ENCODE data around the gene SFTPD. TPM values are rescaled to one million over a fixed set of nuclear protein-coding genes. Genes with fewer than 3 reads are reported as not detected.

The SFTPD gene
- total and polyA plus RNA-seq, 2 of the 13 experiments (the other 11 are each of a cell fraction or from before 2014, with no cell fraction given) = not detected

DNA sequence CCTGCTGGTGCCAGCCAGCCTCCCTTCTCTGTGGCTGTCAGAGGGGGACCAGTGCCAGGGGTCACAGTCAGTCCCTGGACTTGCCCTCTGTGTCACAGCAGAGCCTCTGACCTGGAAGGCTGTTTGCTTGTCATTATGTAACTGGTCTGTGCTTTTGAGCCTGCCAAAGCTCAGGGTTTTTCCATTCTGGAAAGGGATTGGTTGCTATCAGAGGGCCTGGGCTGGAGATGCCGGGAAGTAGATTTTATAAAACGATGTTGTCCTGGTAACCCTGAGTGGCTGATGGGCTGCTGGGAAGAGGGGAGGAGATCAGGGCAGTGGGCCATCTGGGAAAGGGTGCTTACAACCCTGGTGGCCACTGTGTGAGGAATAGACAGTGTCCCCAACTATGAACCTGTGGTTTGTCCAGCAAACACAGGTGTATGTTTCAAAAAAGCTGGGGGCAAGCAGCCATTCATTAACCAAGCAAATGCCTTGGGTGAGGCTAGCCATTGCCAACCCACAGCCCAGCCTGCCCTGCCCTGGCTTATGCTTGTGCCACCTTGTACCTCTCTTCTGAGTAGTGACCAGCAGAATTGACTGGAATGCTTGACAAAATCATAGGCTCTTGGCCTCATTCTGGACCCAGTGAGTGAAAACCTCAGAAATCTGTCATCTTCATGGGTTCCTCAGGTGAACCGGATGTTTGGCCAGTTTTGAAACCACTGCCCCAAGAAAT is 21.6 kb downstream of the SFTPD start (continued):
- TF ChIP-seq, protein P1, sequence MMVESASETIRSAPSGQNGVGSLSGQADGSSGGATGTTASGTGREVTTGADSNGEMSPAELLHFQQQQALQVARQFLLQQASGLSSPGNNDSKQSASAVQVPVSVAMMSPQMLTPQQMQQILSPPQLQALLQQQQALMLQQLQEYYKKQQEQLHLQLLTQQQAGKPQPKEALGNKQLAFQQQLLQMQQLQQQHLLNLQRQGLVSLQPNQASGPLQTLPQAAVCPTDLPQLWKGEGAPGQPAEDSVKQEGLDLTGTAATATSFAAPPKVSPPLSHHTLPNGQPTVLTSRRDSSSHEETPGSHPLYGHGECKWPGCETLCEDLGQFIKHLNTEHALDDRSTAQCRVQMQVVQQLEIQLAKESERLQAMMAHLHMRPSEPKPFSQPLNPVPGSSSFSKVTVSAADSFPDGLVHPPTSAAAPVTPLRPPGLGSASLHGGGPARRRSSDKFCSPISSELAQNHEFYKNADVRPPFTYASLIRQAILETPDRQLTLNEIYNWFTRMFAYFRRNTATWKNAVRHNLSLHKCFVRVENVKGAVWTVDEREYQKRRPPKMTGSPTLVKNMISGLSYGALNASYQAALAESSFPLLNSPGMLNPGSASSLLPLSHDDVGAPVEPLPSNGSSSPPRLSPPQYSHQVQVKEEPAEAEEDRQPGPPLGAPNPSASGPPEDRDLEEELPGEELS (CRISPR knock-in tag; IDR thresholded peaks at IDR 0.05) = peak; percentile 34; the same call in 1 of the 2 replicates
- TF ChIP-seq, protein P2, sequence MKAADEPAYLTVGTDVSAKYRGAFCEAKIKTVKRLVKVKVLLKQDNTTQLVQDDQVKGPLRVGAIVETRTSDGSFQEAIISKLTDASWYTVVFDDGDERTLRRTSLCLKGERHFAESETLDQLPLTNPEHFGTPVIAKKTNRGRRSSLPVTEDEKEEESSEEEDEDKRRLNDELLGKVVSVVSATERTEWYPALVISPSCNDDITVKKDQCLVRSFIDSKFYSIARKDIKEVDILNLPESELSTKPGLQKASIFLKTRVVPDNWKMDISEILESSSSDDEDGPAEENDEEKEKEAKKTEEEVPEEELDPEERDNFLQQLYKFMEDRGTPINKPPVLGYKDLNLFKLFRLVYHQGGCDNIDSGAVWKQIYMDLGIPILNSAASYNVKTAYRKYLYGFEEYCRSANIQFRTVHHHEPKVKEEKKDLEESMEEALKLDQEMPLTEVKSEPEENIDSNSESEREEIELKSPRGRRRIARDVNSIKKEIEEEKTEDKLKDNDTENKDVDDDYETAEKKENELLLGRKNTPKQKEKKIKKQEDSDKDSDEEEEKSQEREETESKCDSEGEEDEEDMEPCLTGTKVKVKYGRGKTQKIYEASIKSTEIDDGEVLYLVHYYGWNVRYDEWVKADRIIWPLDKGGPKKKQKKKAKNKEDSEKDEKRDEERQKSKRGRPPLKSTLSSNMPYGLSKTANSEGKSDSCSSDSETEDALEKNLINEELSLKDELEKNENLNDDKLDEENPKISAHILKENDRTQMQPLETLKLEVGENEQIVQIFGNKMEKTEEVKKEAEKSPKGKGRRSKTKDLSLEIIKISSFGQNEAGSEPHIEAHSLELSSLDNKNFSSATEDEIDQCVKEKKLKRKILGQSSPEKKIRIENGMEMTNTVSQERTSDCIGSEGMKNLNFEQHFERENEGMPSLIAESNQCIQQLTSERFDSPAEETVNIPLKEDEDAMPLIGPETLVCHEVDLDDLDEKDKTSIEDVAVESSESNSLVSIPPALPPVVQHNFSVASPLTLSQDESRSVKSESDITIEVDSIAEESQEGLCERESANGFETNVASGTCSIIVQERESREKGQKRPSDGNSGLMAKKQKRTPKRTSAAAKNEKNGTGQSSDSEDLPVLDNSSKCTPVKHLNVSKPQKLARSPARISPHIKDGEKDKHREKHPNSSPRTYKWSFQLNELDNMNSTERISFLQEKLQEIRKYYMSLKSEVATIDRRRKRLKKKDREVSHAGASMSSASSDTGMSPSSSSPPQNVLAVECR (CRISPR knock-in tag; IDR thresholded peaks at IDR 0.05; ENCODE audit: borderline replicate concordance) = peak; percentile 55; the same call in 1 of the 2 replicates
- TF ChIP-seq, protein P3, sequence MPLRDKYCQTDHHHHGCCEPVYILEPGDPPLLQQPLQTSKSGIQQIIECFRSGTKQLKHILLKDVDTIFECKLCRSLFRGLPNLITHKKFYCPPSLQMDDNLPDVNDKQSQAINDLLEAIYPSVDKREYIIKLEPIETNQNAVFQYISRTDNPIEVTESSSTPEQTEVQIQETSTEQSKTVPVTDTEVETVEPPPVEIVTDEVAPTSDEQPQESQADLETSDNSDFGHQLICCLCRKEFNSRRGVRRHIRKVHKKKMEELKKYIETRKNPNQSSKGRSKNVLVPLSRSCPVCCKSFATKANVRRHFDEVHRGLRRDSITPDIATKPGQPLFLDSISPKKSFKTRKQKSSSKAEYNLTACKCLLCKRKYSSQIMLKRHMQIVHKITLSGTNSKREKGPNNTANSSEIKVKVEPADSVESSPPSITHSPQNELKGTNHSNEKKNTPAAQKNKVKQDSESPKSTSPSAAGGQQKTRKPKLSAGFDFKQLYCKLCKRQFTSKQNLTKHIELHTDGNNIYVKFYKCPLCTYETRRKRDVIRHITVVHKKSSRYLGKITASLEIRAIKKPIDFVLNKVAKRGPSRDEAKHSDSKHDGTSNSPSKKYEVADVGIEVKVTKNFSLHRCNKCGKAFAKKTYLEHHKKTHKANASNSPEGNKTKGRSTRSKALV (CRISPR knock-in tag; IDR thresholded peaks at IDR 0.05) = 0 out of 2 replicates have a peak, but pooled peaks have one; percentile 44
- TF ChIP-seq ZFP36L1 (CRISPR knock-in tag; IDR thresholded peaks at IDR 0.05) (peak; percentile 76; the same call in 1 of the 2 replicates), ELF1 (CRISPR knock-in tag; IDR thresholded peaks at IDR 0.05) (0 out of 2 replicates have a peak, but pooled peaks have one; percentile 28), ZBTB42 (CRISPR knock-in tag; IDR thresholded peaks at IDR 0.05) (no peak), FOXP1 (IDR thresholded peaks at IDR 0.05) (no peak), FOXP1 (CRISPR knock-in tag; IDR thresholded peaks at IDR 0.05) (no peak), MEIS2 (CRISPR knock-in tag; IDR thresholded peaks at IDR 0.05) (peak; percentile 61; the same call in 1 of the 2 replicates), REPIN1 (CRISPR knock-in tag; IDR thresholded peaks at IDR 0.05; ENCODE audit: borderline replicate concordance, low read depth) (peak; percentile 54; the same call in 1 of the 2 replicates), HOMEZ (CRISPR knock-in tag; IDR thresholded peaks at IDR 0.05; ENCODE audit: low read depth) (peak; percentile 83; the same call in 1 of the 2 replicates), ZNF777 (CRISPR knock-in tag; IDR thresholded peaks at IDR 0.05) (no peak), KLF16 (CRISPR knock-in tag; IDR thresholded peaks at IDR 0.05) (peak in 1 of 2 experiments; percentile 64; a peak in 1 of 4 replicates), NCOA5 (CRISPR knock-in tag; IDR thresholded peaks at IDR 0.05) (no peak), ARNTL (CRISPR knock-in tag; IDR thresholded peaks at IDR 0.05) (peak; percentile 61; the same call in 1 of the 2 replicates), POGK (CRISPR knock-in tag; conservative IDR thresholded peaks at IDR 0.05) (no peak), ZSCAN21 (CRISPR knock-in tag; IDR thresholded peaks at IDR 0.05; ENCODE audit: borderline replicate concordance) (no peak)
